WERI-Rb-1 (cell line): ENCODE data around the gene SUMF1.

Experiments
- DNase-seq: peaks from one replicate; pipeline ENCODE4 v3.0.0-alpha.2; 2020
- H3K27ac ChIP-seq: fragments of 250-450 bp; sonication (Bioruptor Pico); 2 replicates; pipeline ENCODE4 v1.5.1; 2020; ENCODE audit warnings: mild to moderate bottlenecking, moderate library complexity
- H3K27me3 ChIP-seq: fragments of 250-450 bp; sonication (Bioruptor Pico); 2 replicates; pipeline ENCODE4 v1.5.1; 2021; ENCODE audit warnings: mild to moderate bottlenecking, low read depth, moderate library complexity; ENCODE audit not compliant: insufficient read depth, severe bottlenecking
- H3K36me3 ChIP-seq: fragments of 250-450 bp; sonication (Bioruptor Pico); 2 replicates; pipeline ENCODE4 v1.5.1; 2020; ENCODE audit warnings: mild to moderate bottlenecking, moderate library complexity
- H3K4me3 ChIP-seq: 2 replicates; pipeline ENCODE4 v1.5.1; 2011; ENCODE audit warnings: low read depth, mild to moderate bottlenecking, control low read depth, low read length
- H3K9me3 ChIP-seq: fragments of 250-450 bp; sonication (Bioruptor Pico); 2 replicates; pipeline ENCODE4 v1.5.1; 2021; ENCODE audit warnings: mild to moderate bottlenecking, moderate library complexity; ENCODE audit not compliant: severe bottlenecking
- TF ChIP-seq, protein P1 (sequence below): IDR thresholded peaks from 2 replicates; pipeline ENCODE4 v1.5.1; 2011; ENCODE audit warnings: low read depth, mild to moderate bottlenecking, control low read depth, inconsistent platforms, low read length

SUMF1 gene

DNA sequence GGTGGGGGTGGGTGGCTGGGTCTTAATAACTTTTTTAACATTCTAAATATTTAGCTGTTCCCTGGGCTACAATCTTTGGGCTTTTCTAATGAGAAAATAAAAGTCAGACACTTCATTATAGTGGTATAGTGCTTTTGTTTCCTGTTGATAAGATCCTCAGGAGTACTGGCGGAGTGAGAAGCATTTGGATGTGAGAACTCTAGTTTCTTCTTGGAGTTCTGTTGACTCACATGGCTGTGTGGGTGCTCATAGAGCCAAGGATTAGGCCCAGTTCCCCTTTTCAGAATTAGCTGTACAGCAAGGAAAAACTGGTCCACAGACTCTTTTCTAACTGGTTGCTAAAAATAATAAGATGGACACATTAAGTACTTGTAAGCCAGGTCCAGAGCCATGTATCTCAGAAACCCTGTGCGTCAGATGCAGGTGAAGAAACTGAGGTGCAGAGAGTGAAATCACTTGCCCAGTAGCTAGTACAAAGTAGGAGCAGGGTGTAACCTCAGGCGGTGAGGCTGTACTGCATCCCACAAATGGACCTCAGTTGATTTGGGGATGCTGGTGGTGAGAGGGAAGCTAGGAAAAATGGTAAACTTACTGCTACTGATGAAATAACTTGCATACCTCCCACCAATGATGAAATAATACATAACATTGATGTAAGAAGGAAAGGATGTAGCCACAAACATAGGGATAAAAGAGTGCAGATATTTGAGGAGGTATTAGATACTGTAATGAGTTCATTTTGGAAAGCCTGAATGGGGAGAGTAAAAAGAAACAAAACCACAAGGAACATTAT lies 28.4 kb upstream of the SUMF1 start:
- no peak for DNase-seq
- TF ChIP-seq, protein P1, sequence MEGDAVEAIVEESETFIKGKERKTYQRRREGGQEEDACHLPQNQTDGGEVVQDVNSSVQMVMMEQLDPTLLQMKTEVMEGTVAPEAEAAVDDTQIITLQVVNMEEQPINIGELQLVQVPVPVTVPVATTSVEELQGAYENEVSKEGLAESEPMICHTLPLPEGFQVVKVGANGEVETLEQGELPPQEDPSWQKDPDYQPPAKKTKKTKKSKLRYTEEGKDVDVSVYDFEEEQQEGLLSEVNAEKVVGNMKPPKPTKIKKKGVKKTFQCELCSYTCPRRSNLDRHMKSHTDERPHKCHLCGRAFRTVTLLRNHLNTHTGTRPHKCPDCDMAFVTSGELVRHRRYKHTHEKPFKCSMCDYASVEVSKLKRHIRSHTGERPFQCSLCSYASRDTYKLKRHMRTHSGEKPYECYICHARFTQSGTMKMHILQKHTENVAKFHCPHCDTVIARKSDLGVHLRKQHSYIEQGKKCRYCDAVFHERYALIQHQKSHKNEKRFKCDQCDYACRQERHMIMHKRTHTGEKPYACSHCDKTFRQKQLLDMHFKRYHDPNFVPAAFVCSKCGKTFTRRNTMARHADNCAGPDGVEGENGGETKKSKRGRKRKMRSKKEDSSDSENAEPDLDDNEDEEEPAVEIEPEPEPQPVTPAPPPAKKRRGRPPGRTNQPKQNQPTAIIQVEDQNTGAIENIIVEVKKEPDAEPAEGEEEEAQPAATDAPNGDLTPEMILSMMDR, result no peak
- H3K27ac ChIP-seq, result no peak overlapping the region
- H3K9me3 ChIP-seq, result no peaks in the 10 kb centered on the region
- H3K27me3 ChIP-seq, result no peaks in the 10 kb centered on the region
- no peaks in the 10 kb centered on the region for H3K36me3 ChIP-seq
- no peak overlapping the region for H3K4me3 ChIP-seq

DNA sequence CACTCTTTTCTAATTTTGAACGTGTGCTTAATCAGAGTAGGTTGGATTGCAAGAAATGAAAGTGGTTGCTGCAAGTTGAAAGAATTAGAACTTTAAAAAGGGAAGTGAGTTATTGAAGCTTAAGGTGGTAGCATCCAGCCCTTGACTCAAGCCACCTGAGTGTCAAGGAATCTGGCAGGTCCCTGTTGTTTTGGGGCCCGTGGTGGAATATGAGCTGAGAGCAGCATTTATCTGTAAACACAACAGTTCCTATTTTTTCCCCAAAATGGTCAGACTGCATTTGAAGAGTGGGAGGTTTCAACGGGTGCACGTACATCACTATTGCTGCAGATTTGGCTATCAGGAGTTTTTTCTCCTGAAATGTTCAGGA lies 27.8 kb upstream of the SUMF1 start:
- Histone ChIP-seq H3K36me3 (no peaks in the 10 kb centered on the region), H3K27me3 (no peaks in the 10 kb centered on the region), H3K9me3 (no peaks in the 10 kb centered on the region), H3K27ac (no peak overlapping the region), H3K4me3 (no peak overlapping the region)
- no peak for DNase-seq
- TF ChIP-seq, protein P1, result no peak

GRCh38 chr3:4493941-4494894 lies 27.1 kb upstream of the SUMF1 start:
- DNase-seq, result no peak
- TF ChIP-seq, protein P1, result no peak
- peak overlapping the region; percentile 83 for H3K4me3 ChIP-seq
- no peaks in the 10 kb centered on the region for H3K9me3 ChIP-seq
- no peak overlapping the region for H3K27ac ChIP-seq
- no peaks in the 10 kb centered on the region for H3K27me3 ChIP-seq
- H3K36me3 ChIP-seq, result no peaks in the 10 kb centered on the region

- TF ChIP-seq, protein P1, result no peak
- Histone ChIP-seq H3K9me3 (no peaks in the 10 kb centered on the region), H3K36me3 (no peaks in the 10 kb centered on the region), H3K4me3 (peak within 1 kb of the TSS; percentile 83), H3K27ac (peak within 1 kb of the TSS; percentile 68), H3K27me3 (no peaks in the 10 kb centered on the region)
- DNase-seq, result peak; percentile 99
Measured at GRCh38 chr3:4493014-4493940, 26.2 kb upstream of the SUMF1 start, which contains the start of gene ITPR1. TSS of gene ITPR1 (plus strand) at chr3:4493348. CDS start at chr3:4516492, 23,144 bp downstream.
